Neuron (in vitro differentiated cells): ENCODE results near the gene CCDC51.

Source experiments
- H2AFZ ChIP-seq: one replicate; pipeline ENCODE4 v1.6.1; 2013; ENCODE audit warnings: low read depth, mild to moderate bottlenecking, inconsistent platforms, low read length, moderate library complexity
- H3K27me3 ChIP-seq: one replicate; pipeline ENCODE4 v1.6.1; 2013; ENCODE audit warnings: low read length; ENCODE audit not compliant: insufficient read depth
- H3K36me3 ChIP-seq: one replicate; pipeline ENCODE4 v1.6.1; 2013; ENCODE audit warnings: low read length; ENCODE audit not compliant: insufficient read depth
- H3K4me1 ChIP-seq: one replicate; pipeline ENCODE4 v1.6.1; 2013; ENCODE audit warnings: low read length; ENCODE audit not compliant: insufficient read depth
- H3K4me3 ChIP-seq: 2 replicates; pipeline ENCODE4 v1.5.1; 2013; ENCODE audit warnings: mild to moderate bottlenecking, low read length, moderate library complexity
- H3K9me3 ChIP-seq: one replicate; pipeline ENCODE4 v1.6.1; 2013; ENCODE audit warnings: low read length

The CCDC51 gene

GRCh38 chr3:48427630-48427962, 12.3 kb downstream of the CCDC51 start:
- H3K4me1 ChIP-seq, result peaks cover 39% of the 10 kb centered on the region
- no peaks in the 10 kb centered on the region for H3K9me3 ChIP-seq
- peaks cover 32% of the 10 kb centered on the region for H3K36me3 ChIP-seq
- H3K27me3 ChIP-seq, result no peaks in the 10 kb centered on the region
- H2AFZ ChIP-seq, result no peak overlapping the region
- peak overlapping the region; percentile 51 for H3K4me3 ChIP-seq

GRCh38 chr3:48426944-48427629, 12.8 kb downstream of the CCDC51 start:
- Histone ChIP-seq H3K4me1 (peaks cover 39% of the 10 kb centered on the region), H3K27me3 (no peaks in the 10 kb centered on the region), H3K36me3 (peaks cover 31% of the 10 kb centered on the region), H3K9me3 (no peaks in the 10 kb centered on the region), H3K4me3 (peak overlapping the region; percentile 51), H2AFZ (no peak overlapping the region)

- Histone ChIP-seq H3K27me3 (no peaks in the 10 kb centered on the region), H3K9me3 (no peaks in the 10 kb centered on the region), H3K4me1 (peaks cover 39% of the 10 kb centered on the region), H3K4me3 (no peak overlapping the region), H3K36me3 (peaks cover 35% of the 10 kb centered on the region), H2AFZ (no peak overlapping the region)
These were observed 13.5 kb downstream of the CCDC51 start for GRCh38 chr3:48426401-48426909.

- Histone ChIP-seq H3K4me1 (peaks cover 37% of the 10 kb centered on the region), H3K9me3 (no peaks in the 10 kb centered on the region), H3K27me3 (no peaks in the 10 kb centered on the region), H2AFZ (no peak overlapping the region), H3K36me3 (peaks cover 46% of the 10 kb centered on the region), H3K4me3 (no peak overlapping the region)
These were observed 14.6 kb downstream of the CCDC51 start for GRCh38 chr3:48425281-48425812.

- Histone ChIP-seq H2AFZ (no peak overlapping the region), H3K27me3 (no peaks in the 10 kb centered on the region), H3K9me3 (no peaks in the 10 kb centered on the region), H3K36me3 (peaks cover 59% of the 10 kb centered on the region), H3K4me1 (peaks cover 28% of the 10 kb centered on the region), H3K4me3 (no peak overlapping the region)
These were observed 15.8 kb downstream of the CCDC51 start for GRCh38 chr3:48423883-48424695.

GRCh38 chr3:48423241-48423882, 16.6 kb downstream of the CCDC51 start:
- Histone ChIP-seq H3K9me3 (no peaks in the 10 kb centered on the region), H3K27me3 (no peaks in the 10 kb centered on the region), H2AFZ (no peak overlapping the region), H3K4me3 (no peak overlapping the region), H3K4me1 (peaks cover 27% of the 10 kb centered on the region), H3K36me3 (peaks cover 66% of the 10 kb centered on the region)

GRCh38 chr3:48422681-48423080, 17.2 kb downstream of the CCDC51 start:
- Histone ChIP-seq H3K9me3 (no peaks in the 10 kb centered on the region), H3K27me3 (no peaks in the 10 kb centered on the region), H3K4me1 (peaks cover 20% of the 10 kb centered on the region), H3K36me3 (peaks cover 73% of the 10 kb centered on the region), H2AFZ (no peak overlapping the region), H3K4me3 (no peak overlapping the region)

- peaks cover 77% of the 10 kb centered on the region for H3K36me3 ChIP-seq
These were observed 17.6 kb downstream of the CCDC51 start for GRCh38 chr3:48422272-48422671.

GRCh38 chr3:48420561-48420960, 19.4 kb downstream of the CCDC51 start:
- H3K36me3 ChIP-seq, result peaks cover 94% of the 10 kb centered on the region
- peaks cover 2% of the 10 kb centered on the region for H3K4me1 ChIP-seq
- no peak overlapping the region for H3K4me3 ChIP-seq
- H2AFZ ChIP-seq, result no peak overlapping the region
- no peaks in the 10 kb centered on the region for H3K27me3 ChIP-seq
- no peaks in the 10 kb centered on the region for H3K9me3 ChIP-seq

More at GRCh38 chr3:48422272-48422671, 17.6 kb downstream of the CCDC51 start:
- no peak overlapping the region for H2AFZ ChIP-seq
- H3K4me3 ChIP-seq, result no peak overlapping the region
- no peaks in the 10 kb centered on the region for H3K27me3 ChIP-seq
- H3K4me1 ChIP-seq, result peaks cover 16% of the 10 kb centered on the region
- no peaks in the 10 kb centered on the region for H3K9me3 ChIP-seq

- H3K36me3 ChIP-seq, result peaks cover 98% of the 10 kb centered on the region
- no peak overlapping the region for H3K4me3 ChIP-seq
- H3K4me1 ChIP-seq, result no peaks in the 10 kb centered on the region
- H3K27me3 ChIP-seq, result no peaks in the 10 kb centered on the region
- H2AFZ ChIP-seq, result no peak overlapping the region
- H3K9me3 ChIP-seq, result no peaks in the 10 kb centered on the region
These were observed 20.3 kb downstream of the CCDC51 start for GRCh38 chr3:48419597-48419996.

- Histone ChIP-seq H3K4me1 (no peaks in the 10 kb centered on the region), H3K9me3 (no peaks in the 10 kb centered on the region), H3K4me3 (no peak overlapping the region), H3K27me3 (no peaks in the 10 kb centered on the region), H3K36me3 (peaks cover 97% of the 10 kb centered on the region), H2AFZ (no peak overlapping the region)
These were observed 20.8 kb downstream of the CCDC51 start for GRCh38 chr3:48419149-48419548.

GRCh38 chr3:48418651-48419050, 21.3 kb downstream of the CCDC51 start:
- no peaks in the 10 kb centered on the region for H3K9me3 ChIP-seq
- no peak overlapping the region for H2AFZ ChIP-seq
- H3K36me3 ChIP-seq, result peaks cover 97% of the 10 kb centered on the region
- no peaks in the 10 kb centered on the region for H3K27me3 ChIP-seq
- H3K4me1 ChIP-seq, result no peaks in the 10 kb centered on the region
- no peak overlapping the region for H3K4me3 ChIP-seq

GRCh38 chr3:48418140-48418539, 21.8 kb downstream of the CCDC51 start:
- Histone ChIP-seq H3K9me3 (no peaks in the 10 kb centered on the region), H3K36me3 (peaks cover 97% of the 10 kb centered on the region), H3K4me3 (no peak overlapping the region), H3K4me1 (no peaks in the 10 kb centered on the region), H3K27me3 (no peaks in the 10 kb centered on the region), H2AFZ (no peak overlapping the region)
